ENCODE measurements around the gene TCTN1. TPM values are rescaled to one million over a fixed set of nuclear protein-coding genes. Genes with fewer than 3 reads are reported as not detected.

The TCTN1 gene
- total RNA-seq, 4 donors from 2014 or later, result 98.8 to 204 (median 125) TPM

DNA sequence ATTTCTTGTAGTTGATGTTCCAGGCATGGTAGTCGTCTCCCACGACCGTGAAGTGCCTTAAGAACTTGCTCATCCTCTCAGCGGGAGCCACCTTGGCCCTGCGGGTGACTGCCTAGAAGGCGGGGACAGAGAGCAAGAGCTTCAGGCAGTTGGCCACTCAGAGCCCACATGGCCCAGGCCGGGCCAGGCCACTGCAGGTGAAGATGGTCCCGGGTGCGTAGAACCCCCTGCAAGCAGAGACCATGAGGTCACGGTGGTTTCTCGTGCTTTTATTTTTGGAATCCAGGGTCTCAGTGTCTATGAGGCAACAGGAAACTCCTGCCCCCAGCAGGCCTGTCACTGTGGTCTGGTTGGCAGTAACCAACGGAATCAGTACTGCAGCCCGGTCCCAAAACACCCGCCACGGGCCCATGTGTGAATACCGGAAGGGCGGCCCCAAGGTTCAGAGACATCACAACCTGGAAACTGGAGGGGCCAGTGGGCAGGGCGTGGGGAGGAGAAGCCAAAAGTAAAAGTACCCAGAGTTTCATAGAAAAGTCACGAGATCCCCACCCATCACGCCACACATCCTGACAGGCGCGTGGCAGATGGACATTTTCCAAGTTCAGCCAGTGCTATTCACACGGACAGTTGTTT lies 47.5 kb downstream of the TCTN1 start:
- Histone ChIP-seq H3K27me3 (no peaks in the 10 kb centered on the region), H3K4me1 (no peaks in the 10 kb centered on the region), H3K27ac (peak overlapping the region in 1 of 3 donors; percentile 33), H3K4me3 (replicated peaks in 1 of 3) (no peak overlapping the region), H3K9me3 (no peaks in the 10 kb centered on the region), H3K36me3 (no peaks in the 10 kb centered on the region)
- TF ChIP-seq CTCF (IDR thresholded peaks at IDR 0.05) (no peak), POLR2A (IDR thresholded peaks at IDR 0.05) (no peak)
- peak; percentile 20 to 21 for DNase-seq
- intact Hi-C loops (cut with DNase I), result no loop called here
- 68 to 70% methylated on average over 20 to 21 of the region's 23 CpGs for WGBS, 2 donors

DNA sequence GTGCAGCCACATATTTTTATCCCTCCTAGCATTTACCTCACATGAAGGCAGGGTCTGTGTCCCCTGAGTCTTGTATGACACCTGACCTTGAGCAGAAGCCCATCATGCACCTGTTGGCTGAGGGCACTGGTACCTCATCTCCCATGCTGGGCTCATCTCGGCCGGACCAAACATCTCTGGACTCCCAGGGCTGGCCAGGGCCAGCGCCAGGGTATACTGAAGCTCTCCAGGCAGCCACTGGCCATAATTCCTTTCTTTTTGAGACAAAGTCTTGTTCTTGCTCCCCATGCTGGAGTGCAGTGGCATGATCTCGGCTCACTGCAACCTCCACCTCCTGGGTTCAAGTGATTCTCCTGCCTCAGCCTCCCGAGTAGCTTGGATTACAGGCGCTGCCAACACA lies 53.0 kb downstream of the TCTN1 start:
- no peak overlapping the region for H3K27ac ChIP-seq
- intact Hi-C loops (cut with DNase I), result no loop called here
- 94 to 99% methylated on average over 6 of the region's 6 CpGs for WGBS, 2 donors
- H3K4me1 ChIP-seq, result no peaks in the 10 kb centered on the region
- no peak for DNase-seq
- H3K4me3 ChIP-seq (replicated peaks in 1 of 3), result no peak overlapping the region
- no peaks in the 10 kb centered on the region for H3K9me3 ChIP-seq
- no peaks in the 10 kb centered on the region for H3K27me3 ChIP-seq
- no peaks in the 10 kb centered on the region for H3K36me3 ChIP-seq
- TF ChIP-seq CTCF (IDR thresholded peaks at IDR 0.05) (no peak), POLR2A (IDR thresholded peaks at IDR 0.05) (no peak)

DNA sequence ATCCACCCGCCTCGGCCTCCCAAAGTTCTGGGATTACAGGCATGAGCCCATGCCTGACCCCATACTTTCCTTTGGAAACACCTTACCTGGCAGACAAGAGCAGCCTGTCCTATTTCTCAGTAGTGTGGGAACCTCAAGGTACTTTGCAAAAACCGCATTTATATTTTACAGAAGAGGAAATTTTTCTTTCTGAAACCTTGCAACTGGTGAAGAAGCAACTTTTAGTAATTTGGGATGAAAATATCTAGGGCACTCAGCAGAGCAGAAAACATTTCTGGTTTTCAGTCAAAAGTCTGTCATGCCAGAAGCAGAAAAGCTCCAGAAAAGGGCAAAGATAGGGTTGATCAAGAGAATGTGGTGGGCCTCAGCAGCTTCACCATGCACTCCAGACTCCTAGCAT lies 53.7 kb downstream of the TCTN1 start:
- intact Hi-C loops (cut with DNase I), result no loop called here
- 95 to 98% methylated on average over 3 of the region's 3 CpGs for WGBS, 2 donors
- Histone ChIP-seq H3K27ac (no peak overlapping the region), H3K27me3 (no peaks in the 10 kb centered on the region), H3K4me3 (replicated peaks in 1 of 3) (no peak overlapping the region), H3K36me3 (no peaks in the 10 kb centered on the region), H3K4me1 (no peaks in the 10 kb centered on the region), H3K9me3 (no peaks in the 10 kb centered on the region)
- no peak for TF ChIP-seq CTCF (IDR thresholded peaks at IDR 0.05)
- TF ChIP-seq POLR2A (IDR thresholded peaks at IDR 0.05), result no peak
- DNase-seq, result no peak

DNA sequence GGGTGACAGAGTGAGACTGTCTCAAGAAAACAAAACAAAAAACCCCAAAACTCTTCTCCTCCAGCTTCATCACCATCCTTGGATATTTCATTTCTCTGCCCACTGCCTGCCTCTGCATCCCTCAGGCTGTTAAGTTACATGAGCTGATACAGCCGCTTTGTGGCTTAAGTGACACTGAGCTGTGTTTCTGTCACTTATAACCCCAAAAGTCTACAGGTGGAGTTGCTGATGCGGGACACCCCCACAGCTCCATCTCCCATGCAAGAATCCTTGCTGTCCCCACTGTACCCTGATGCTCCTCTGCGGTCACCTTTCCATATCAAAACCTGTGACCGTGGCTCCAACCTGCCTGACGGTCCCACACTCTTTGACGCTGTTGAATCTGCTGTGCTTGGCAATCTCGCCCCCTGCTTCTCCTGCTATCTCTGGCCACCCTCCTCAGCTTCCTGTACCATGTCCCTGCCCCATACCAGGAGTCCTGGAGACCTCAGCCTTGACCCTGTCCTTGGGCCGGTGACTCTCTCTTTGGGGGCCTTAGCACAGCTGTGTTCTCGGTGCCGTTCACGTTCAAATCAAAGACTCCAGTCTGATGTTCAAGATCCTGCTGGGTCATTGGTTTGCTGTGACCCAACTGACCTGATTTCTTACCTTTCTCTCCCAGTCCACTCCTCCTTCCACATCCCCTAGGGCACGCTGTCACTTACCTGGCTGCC lies 54.7 kb downstream of the TCTN1 start:
- DNase-seq, result no peak
- no peaks in the 10 kb centered on the region for H3K27me3 ChIP-seq
- TF ChIP-seq POLR2A (IDR thresholded peaks at IDR 0.05) (no peak), CTCF (IDR thresholded peaks at IDR 0.05) (no peak)
- H3K27ac ChIP-seq, result no peak overlapping the region
- H3K4me3 ChIP-seq (replicated peaks in 1 of 3), result no peak overlapping the region
- no peaks in the 10 kb centered on the region for H3K4me1 ChIP-seq
- H3K36me3 ChIP-seq, result no peaks in the 10 kb centered on the region
- WGBS, 2 donors, result 95 to 96% methylated on average over 12 of the region's 12 CpGs
- intact Hi-C loops (cut with DNase I), result no loop called here
- H3K9me3 ChIP-seq, result no peaks in the 10 kb centered on the region

DNA sequence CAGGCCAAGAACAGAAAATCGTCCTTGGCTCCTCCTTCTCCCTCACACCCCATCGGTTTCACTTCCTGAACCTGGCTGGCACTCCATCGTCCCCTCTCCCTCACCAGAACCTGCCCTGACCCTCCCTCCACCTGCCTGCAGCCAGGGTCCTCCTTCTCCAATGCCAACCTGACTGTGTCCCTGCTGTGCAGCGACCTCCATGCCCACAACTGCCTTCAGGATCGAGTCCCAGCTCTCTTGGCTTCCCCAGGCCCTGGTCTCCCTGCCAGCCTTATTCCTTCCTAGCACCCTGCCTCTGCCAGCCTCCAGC lies 55.2 kb downstream of the TCTN1 start:
- WGBS, 2 donors, result 38 to 53% methylated on average over 5 of the region's 5 CpGs
- H3K9me3 ChIP-seq, result no peaks in the 10 kb centered on the region
- no peaks in the 10 kb centered on the region for H3K27me3 ChIP-seq
- no peak overlapping the region for H3K4me3 ChIP-seq (replicated peaks in 1 of 3)
- intact Hi-C loops (cut with DNase I), result no loop called here
- no peak for TF ChIP-seq CTCF (IDR thresholded peaks at IDR 0.05)
- no peak for TF ChIP-seq POLR2A (IDR thresholded peaks at IDR 0.05)
- no peak for DNase-seq
- no peak overlapping the region for H3K27ac ChIP-seq
- H3K4me1 ChIP-seq, result no peaks in the 10 kb centered on the region
- H3K36me3 ChIP-seq, result no peaks in the 10 kb centered on the region

Measured in thyroid gland (tissue), 4 donors.